UCSD-AML1 (cell line): ENCODE data around the gene WDR70.
"Not testable (repeated sequence)": the region's sequence is repeated elsewhere in the genome, so short reads cannot be mapped to it uniquely, and the experiment has no call there.

Source experiments
- DNase-seq: peaks from one replicate; lab custom pipeline; 2025; ENCODE audit not compliant: unreplicated experiment; lab: John Stamatoyannopoulos, UW

WDR70 gene

DNA sequence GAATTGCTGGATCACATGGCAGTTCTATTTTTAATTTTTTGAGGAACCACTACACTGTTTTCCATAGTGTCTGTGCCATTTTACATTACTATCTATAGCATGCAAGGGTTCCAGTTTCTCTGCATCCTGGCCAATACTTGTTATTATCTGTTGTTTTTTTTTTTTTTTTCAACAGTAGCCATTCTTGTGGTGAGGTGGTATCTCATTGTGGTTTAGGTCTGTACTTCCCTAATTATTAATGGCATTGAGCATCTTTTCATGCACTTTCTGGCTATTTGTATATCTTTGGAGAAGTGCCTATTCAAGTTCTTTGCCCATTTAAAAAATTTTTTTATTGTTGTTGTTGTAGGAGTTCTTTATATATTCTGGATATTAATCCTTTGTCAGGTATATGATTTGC lies 363.0 kb downstream of the WDR70 start:
- no peak for DNase-seq

GRCh38 chr5:37751227-37751626 lies 372.1 kb downstream of the WDR70 start:
- DNase-seq = no peak

DNA sequence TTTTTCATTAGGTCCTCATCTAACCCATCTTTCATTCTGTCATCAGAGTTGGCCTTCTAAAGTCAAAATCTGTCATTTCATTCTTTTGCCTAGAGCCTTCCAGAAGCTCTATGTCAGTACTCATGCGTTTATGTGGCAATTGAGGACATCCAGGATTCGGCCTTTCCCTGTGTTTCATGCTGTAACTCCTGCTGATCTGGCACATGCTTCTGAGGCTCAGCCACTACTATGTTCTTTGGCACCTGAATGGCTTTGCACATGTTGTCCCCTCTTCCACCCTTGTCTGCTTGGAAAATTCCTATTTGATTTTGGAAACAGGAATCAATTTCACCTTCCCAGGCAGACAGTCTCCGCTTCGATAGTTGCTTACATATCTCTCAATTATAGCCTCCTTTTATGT lies 375.9 kb downstream of the WDR70 start:
- DNase-seq = no peak

DNA sequence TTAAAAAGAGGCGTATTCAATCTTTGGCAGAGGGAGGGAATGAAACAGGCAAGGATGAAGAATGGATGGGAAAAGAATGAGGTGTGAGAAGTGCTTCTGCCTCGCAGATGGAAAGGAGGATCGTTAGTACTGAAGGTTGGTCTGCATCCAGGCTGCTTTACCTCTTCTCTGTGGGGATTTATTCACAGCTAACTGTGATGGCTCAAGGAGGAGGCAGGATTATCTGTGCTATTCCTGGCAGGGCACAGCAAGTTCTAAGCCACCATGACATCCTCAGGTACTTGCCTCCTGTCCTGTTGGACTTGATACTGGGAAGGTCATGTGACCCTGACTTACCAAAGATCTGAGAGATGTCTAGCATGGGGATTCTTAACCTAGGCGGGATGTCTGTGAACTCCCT lies 376.5 kb downstream of the WDR70 start:
- no peak for DNase-seq

DNA sequence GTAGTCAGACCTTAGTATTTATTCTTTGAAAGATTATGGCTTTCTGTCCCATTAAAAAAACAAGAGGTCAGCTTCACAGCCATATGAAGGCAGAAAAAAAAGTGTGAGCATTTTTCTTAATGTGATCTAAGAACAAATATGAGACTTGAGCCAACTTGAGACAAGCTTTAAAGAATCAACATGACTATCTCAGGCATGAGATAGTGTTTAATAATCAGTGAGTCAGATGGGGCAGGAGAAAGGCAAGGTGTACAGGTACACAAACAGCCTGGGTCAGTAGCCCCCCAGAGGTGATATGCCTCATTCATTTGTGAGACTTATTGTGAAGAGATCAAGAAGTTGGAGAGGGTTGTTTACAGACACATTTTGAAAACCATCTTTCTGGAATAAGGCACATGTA lies 377.1 kb downstream of the WDR70 start:
- no peak for DNase-seq

- DNase-seq = no peak
Measured at GRCh38 chr5:37757980-37758582, 379.0 kb downstream of the WDR70 start.

GRCh38 chr5:37767251-37767650 lies 388.1 kb downstream of the WDR70 start:
- no peak for DNase-seq

- DNase-seq = no peak
Measured at GRCh38 chr5:37767961-37768360, 388.8 kb downstream of the WDR70 start.

DNA sequence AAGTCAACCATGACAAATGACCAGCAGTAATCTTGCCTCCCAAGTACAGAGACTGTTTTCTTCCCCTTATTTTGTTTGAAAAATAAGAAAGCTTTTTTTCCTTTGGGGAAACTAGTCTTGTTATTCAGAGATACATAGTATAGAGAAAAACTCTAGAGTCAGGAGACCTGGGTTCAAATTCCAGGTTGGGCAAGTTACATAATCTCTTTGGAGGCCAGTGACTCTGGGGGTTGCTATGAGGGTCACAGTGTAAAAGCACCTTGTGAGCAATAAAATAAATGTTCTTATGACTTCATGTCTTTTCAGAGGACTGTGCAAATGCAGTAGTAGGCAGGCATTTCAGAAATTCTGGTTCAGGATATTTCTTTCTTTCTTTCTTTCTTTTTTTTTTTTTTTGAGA lies 389.3 kb downstream of the WDR70 start:
- DNase-seq = no peak

DNA sequence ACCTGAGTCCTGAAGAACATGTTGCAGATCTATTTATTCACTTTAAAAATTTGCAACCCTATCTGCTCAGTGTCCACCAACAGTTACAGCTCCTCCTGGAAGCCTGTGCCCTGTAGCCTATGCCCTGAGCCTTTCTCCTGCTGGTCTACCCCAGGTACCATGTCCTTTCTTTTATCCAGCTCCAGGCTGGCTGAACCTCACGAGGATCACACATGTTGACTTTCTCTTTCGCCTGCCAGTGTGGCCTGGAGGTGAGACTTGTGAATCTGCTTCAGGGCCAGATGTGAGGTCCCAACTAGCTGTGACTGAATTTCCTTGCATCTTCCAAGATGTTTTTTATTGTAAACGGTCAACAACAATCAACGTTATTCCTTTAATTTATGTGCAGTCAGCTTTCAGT lies 390.0 kb downstream of the WDR70 start:
- no peak for DNase-seq

- no peak for DNase-seq
Measured at GRCh38 chr5:37769840-37770239, 390.7 kb downstream of the WDR70 start.

GRCh38 chr5:37770786-37771185 lies 391.7 kb downstream of the WDR70 start:
- no peak for DNase-seq

DNA sequence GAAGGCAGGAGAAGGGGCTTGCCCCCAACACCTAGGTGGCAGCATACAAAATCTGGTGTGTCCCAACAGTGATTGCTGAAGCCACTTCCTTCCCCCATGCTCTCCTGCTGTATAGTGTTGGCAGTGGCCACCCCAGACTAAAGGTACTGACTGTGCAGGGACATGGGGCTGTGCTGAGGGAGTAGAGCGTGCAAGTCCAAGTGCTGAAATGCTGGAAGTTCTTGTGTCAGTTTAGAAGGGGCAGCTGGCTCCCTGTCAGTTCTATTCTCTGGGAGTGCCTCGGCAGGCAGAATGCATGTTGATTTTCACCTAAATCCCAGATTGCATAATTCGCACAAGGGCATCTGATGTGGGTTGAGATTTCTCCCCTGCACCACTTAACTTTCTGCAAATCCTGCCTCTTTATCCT lies 392.1 kb downstream of the WDR70 start:
- DNase-seq = no peak

DNA sequence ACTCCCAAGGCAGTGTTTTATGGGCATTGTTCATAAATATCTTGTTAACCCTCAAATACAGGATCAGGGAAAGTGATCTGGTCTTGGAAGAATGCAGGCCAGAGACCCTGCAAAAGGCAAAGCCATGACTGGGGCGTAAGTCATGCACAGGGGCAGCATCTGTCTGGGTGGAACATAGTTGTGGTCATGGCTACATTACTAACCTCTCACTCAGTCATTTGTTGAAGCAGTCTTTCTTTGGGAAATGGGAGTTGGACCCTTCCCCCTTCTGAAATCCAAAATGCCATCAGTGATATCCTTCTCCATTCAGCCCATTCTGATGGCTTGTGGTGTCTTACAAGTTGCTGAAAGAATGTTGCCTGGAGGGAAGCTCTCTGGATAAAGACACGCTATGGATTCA lies 392.6 kb downstream of the WDR70 start:
- no peak for DNase-seq

GRCh38 chr5:37772255-37772654 lies 393.1 kb downstream of the WDR70 start:
- no peak for DNase-seq

DNA sequence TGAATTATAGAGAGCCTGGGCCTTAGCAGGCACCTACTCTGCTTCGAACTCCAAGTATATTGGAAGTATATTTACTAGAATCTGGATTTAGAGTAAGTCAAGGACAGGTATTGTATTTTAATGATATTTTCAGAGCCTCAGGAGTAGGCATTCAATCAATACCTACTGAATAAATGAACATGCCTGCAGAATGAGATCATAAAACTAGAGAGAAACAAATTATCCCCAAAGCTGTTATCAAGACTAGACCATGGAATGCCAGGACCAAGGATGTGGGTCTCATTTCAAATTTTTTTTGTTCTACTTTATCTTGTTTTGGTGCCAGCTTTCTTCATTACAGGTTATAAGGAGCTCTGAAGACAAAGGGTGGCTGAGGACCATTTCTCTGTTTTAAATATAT lies 394.7 kb downstream of the WDR70 start:
- DNase-seq = no peak

DNA sequence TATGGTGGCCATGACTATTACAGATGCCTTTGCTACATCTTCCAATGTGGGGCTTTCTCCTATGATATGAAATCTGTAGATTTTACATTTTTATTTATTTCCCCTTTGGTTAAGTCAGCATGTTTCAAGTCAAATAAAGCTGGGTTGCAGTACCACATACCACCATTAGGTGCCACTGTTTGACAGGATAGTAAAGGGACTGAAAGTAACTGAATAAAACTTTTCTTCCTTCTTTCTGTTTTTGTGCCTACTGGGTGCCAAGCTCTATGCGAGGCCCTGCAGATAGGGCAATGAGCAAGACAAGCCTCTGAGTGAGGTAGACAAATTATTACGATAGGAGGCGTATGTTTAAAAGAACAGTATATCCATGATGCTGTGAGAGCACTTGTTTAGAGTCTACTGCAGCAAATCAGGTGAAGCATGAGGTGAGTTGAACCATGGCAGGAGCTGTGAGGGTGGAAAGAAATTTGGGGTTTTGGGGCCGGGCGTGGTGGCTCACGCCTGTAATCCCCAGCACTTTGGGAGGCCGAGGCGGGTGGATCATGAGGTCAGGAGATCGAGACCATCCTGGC lies 395.9 kb downstream of the WDR70 start:
- DNase-seq = no peak

DNA sequence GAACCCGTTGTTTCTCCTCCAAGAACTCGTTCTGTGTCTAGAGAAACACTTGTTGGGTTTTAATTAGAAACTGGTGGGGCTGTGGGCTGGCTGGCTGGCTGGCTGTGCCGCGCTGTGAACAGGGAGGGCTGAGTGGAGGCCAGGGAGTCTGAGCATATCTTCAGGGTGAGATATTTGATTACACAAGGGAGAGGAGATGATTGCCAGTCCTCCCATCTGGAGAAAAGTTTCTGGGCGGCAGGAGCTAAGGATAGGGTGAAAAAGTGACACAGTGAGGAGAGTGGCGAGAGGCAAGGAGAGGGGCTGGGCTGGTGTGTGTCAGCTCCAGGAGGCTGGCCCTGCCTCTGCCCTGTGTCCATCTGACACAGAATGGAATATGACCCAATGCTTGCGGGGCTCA lies 397.7 kb downstream of the WDR70 start:
- no peak for DNase-seq

DNA sequence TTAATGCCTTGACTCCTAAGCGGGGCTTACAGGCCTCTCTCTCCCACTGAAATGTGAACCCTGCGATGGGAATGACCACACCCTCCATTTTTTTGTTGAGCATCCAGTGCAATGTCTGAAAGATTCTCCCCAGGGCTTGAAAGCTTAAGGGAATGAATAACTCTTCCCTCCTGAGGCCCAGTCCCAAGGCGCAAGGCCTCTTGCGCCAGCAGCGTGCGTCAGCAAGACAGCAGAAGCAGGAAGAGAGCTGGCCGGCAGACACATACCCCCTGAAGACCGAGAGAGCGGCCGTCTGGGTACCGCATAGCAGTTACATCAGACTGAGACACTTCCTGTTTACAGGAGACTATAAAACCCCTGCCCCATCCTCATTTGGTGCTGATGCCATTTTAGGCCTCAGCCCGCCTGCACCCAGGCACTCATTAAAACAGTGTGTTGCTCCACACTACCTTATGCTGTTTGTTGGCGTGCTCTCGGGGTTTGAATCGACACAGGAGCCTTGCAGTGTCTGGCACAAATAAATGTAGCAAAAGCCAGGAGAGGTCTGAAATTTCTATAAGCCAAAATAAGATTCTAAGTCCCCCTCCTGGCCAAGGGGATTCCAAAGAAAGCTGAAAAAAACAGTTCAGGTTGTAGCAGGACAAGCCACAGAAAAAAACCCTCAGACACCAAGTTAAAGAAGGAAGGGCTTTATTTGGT lies 398.5 kb downstream of the WDR70 start:
- DNase-seq = no peak

DNA sequence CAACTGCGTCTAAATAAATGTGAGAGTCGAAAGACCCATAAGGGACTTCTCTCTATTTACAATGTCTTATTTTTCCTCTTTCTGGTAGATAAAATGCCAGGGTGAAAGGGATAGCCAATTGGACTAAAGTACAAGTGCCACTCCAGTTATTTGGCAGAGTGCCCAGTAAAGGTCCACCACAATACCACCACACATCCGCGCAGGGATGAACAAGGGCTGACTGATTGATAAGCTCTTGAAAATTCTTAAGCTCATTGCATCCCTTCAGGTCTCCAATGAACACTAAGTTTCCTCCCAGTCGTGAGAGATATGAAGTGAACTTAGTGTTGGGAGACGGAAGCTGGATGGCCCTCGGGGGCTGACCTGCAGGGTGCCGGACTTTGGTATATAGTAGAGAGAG lies 402.3 kb downstream of the WDR70 start:
- DNase-seq = not testable (repeated sequence)

DNA sequence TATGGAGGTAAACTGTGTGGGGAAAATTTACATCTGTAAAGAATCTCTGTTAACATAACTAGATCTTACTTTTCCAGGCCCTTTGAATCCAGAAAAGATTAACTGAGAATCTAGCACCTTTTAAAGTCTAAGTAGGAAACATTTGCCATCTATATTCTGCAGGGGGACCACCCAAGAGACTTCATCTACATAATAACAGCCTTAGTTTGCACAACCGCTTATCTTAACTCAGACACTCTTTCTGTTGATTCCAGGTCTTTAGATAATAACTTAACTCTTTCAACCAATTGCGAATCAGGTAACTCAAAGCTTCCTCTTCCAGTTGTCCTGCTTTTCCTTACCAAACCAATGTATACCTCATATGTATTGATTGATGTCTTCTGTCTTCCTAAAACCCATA lies 407.3 kb downstream of the WDR70 start:
- DNase-seq = no peak

DNA sequence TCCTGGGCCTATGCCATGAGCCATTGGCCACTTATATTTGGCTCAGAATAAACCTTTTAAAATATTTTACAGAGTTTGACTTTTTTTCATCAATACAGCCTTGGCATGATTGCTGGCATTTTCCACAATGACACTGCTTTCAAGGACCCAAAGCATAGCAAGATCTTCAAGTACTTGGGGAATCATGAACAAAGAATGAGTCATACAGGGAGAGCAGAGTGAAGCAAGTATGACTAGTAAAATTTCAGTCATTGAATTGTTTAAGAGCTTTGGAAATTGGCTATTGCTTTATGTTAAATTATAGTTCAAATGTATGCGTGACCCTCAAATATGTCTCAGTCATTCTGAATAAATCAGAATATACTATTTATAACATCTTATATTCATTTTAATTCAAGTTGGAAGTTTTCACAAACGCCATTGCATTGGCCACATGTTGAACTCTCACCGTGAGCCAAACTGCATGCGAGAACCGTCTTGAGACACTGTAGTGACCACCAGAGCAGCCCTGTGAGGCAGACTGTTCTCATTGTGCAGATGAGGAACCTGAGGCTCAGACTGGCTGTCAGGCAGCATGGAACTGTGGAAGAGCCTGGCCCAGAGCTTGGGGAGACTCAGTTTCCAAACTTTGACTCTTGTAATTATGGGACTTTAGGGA lies 407.9 kb downstream of the WDR70 start:
- DNase-seq = no peak
